Panc1 (cell line): Measurements from ENCODE around the gene LHFPL3. TPM values are rescaled to one million over a fixed set of nuclear protein-coding genes. Genes with fewer than 3 reads are reported as not detected.

Experiments used
- ATAC-seq: fragments of 200-7000 bp; cut with Tn5 transposase; 2 replicates; pipeline ENCODE4 v1.9.1; 2020; ENCODE audit warnings: mild to moderate bottlenecking, moderate library complexity
- BruUV-seq: library from RNA; stranded (reverse); fragments of 400-500 nt; replicated peaks from 2 replicates; lab custom pipeline; 2021; lab: Mats Ljungman, UMichigan
- CTCF ChIA-PET: fragments of 300-600 bp; sonication (Branson Sonifier 250); formaldehyde crosslinking; loops from one replicate; lab custom pipeline; 2022; ENCODE audit warnings: antibody characterized with exemption; lab: Charles Lee
- POLR2A ChIA-PET: fragments of 300-600 bp; sonication (Branson Sonifier 250); formaldehyde crosslinking; loops from one replicate; lab custom pipeline; 2022; ENCODE audit warnings: antibody characterized with exemption; lab: Charles Lee
- DNase-seq: peaks from one replicate; pipeline ENCODE4 v3.0.0-alpha.2; 2010; ENCODE audit warnings: low read depth, low spot score
- H3K27ac ChIP-seq: 2 replicates; pipeline ENCODE4 v1.5.1; 2011; ENCODE audit warnings: mild to moderate bottlenecking, low read length, inconsistent platforms
- H3K27me3 ChIP-seq: fragments of 200-500 bp; sonication (Bioruptor generic); 2 replicates; pipeline ENCODE4 v1.6.0; 2014; ENCODE audit warnings: low read length, inconsistent platforms; ENCODE audit not compliant: control insufficient read depth, insufficient read depth
- H3K36me3 ChIP-seq: fragments of 200-500 bp; sonication (Bioruptor generic); 2 replicates; pipeline ENCODE4 v1.5.1; 2014; ENCODE audit warnings: inconsistent platforms, mild to moderate bottlenecking, low read length, moderate library complexity; ENCODE audit not compliant: control insufficient read depth, insufficient read depth
- H3K4me1 ChIP-seq: 2 replicates; pipeline ENCODE4 v1.5.1; 2011; ENCODE audit warnings: inconsistent platforms, mild to moderate bottlenecking, low read length, moderate library complexity; ENCODE audit not compliant: control insufficient read depth, insufficient read depth
- H3K4me3 ChIP-seq, 2 experiments: 2 replicates each; pipeline ENCODE4 v1.5.1; 2011 to 2012; ENCODE audit warnings: low read depth in 2 of 2, low read length in 2 of 2, mild to moderate bottlenecking in 2 of 2, inconsistent platforms in 1 of 2, moderate library complexity in 1 of 2
- H3K9me3 ChIP-seq: fragments of 200-500 bp; sonication (Bioruptor generic); 2 replicates; pipeline ENCODE4 v1.5.1; 2014; ENCODE audit warnings: low read depth, mild to moderate bottlenecking, inconsistent platforms, low read length, moderate library complexity; ENCODE audit not compliant: control insufficient read depth, insufficient read depth
- POLR2AphosphoS5 ChIP-seq: IDR thresholded peaks from 2 replicates; pipeline ENCODE4 v1.6.1; 2012; ENCODE audit warnings: mild to moderate bottlenecking, low read depth, low read length, moderate library complexity
- REST ChIP-seq, 2 experiments: IDR thresholded peaks; 2 replicates each; pipeline ENCODE4 v1.6.1; 2011 to 2012; ENCODE audit warnings: low read depth in 2 of 2, control low read depth in 1 of 2, low read length in 1 of 2, mild to moderate bottlenecking in 1 of 2, moderate library complexity in 1 of 2; ENCODE audit not compliant: insufficient read depth in 1 of 2
- SIN3A ChIP-seq: IDR thresholded peaks from 2 replicates; pipeline ENCODE4 v1.6.1; 2012; ENCODE audit warnings: low read depth, mild to moderate bottlenecking, low read length, moderate library complexity, borderline replicate concordance; ENCODE audit not compliant: insufficient read depth
- TCF7L2 ChIP-seq: IDR thresholded peaks from 2 replicates; pipeline ENCODE4 v1.6.1; 2011; ENCODE audit warnings: mild to moderate bottlenecking, low read depth, low read length, inconsistent platforms
- in situ Hi-C: cut with HindIII; loops from 2 replicates; pipeline ENCODE4 v1.10.0; 2016; ENCODE audit warnings: low sequenced_read_pairs, low pct_unique_long_range_greater_than_20kb
- intact Hi-C: fragments of 100-400 bp; cut with micrococcal nuclease; formaldehyde crosslinking; loops from one replicate; pipeline ENCODE4 v1.10.0; 2022; ENCODE audit not compliant: unreplicated experiment
- total RNA-seq: library from RNA; stranded (reverse); gene quantifications from one replicate; pipeline ENCODE4 v1.2.1, GENCODE V29; 2021; ENCODE audit not compliant: unreplicated experiment
- TF ChIP-seq, protein P1 (sequence below): fragments of 450-650 bp; IDR thresholded peaks from 2 replicates; pipeline ENCODE4 v1.5.1; 2017; ENCODE audit warnings: mild to moderate bottlenecking

LHFPL3 gene
- total RNA-seq, 1 experiment from 2014 or later = not detected

- POLR2A ChIA-PET = no interaction called here
Measured at GRCh38 chr7:104535841-104536240, 207.4 kb downstream of the LHFPL3 start.

GRCh38 chr7:104536956-104537355, 208.6 kb downstream of the LHFPL3 start:
- Histone ChIP-seq H3K36me3 (no peaks in the 10 kb centered on the region), H3K27me3 (no peaks in the 10 kb centered on the region), H3K9me3 (no peaks in the 10 kb centered on the region), H3K4me1 (no peaks in the 10 kb centered on the region), H3K27ac (no peak overlapping the region), H3K4me3 (no peak overlapping the region)
- ChIA-PET CTCF (no interaction called here), POLR2A (no interaction called here)
- no peak for ATAC-seq
- DNase-seq = no peak
- intact Hi-C loops (no loop called here), in situ Hi-C loops (no loop called here)
- TF ChIP-seq POLR2AphosphoS5 (no peak), REST (IDR thresholded peaks at IDR 0.05; ENCODE audit: insufficient read depth in 1 of 2, low read depth in 2 of 2, low read length in 1 of 2) (no peak), SIN3A (no peak), TCF7L2 (no peak)
- TF ChIP-seq, protein P1, sequence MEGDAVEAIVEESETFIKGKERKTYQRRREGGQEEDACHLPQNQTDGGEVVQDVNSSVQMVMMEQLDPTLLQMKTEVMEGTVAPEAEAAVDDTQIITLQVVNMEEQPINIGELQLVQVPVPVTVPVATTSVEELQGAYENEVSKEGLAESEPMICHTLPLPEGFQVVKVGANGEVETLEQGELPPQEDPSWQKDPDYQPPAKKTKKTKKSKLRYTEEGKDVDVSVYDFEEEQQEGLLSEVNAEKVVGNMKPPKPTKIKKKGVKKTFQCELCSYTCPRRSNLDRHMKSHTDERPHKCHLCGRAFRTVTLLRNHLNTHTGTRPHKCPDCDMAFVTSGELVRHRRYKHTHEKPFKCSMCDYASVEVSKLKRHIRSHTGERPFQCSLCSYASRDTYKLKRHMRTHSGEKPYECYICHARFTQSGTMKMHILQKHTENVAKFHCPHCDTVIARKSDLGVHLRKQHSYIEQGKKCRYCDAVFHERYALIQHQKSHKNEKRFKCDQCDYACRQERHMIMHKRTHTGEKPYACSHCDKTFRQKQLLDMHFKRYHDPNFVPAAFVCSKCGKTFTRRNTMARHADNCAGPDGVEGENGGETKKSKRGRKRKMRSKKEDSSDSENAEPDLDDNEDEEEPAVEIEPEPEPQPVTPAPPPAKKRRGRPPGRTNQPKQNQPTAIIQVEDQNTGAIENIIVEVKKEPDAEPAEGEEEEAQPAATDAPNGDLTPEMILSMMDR = no peak
- BruUV-seq = no TSS peak

More at GRCh38 chr7:104535841-104536240, 207.4 kb downstream of the LHFPL3 start:
- no peaks in the 10 kb centered on the region for H3K36me3 ChIP-seq
- no peak overlapping the region for H3K4me3 ChIP-seq
- H3K27ac ChIP-seq = no peak overlapping the region
- TF ChIP-seq REST (IDR thresholded peaks at IDR 0.05; ENCODE audit: insufficient read depth in 1 of 2, low read depth in 2 of 2, low read length in 1 of 2) (no peak), SIN3A (no peak), POLR2AphosphoS5 (no peak), TCF7L2 (no peak)
- TF ChIP-seq, protein P1 = no peak
- DNase-seq (no peak), ATAC-seq (no peak)
- CTCF ChIA-PET = no interaction called here
- in situ Hi-C loops = no loop called here
- intact Hi-C loops = no loop called here
- no peaks in the 10 kb centered on the region for H3K27me3 ChIP-seq
- no TSS peak for BruUV-seq
- H3K9me3 ChIP-seq = no peaks in the 10 kb centered on the region
- H3K4me1 ChIP-seq = no peaks in the 10 kb centered on the region
